RKO (cell line): ENCODE results near the gene SRL.
"Not testable (repeated sequence)": the region's sequence is repeated elsewhere in the genome, so short reads cannot be mapped to it uniquely, and the experiment has no call there.

Experiments
- DNase-seq: peaks from one replicate; pipeline ENCODE4 v3.0.0-alpha.2; 2016; ENCODE audit warnings: low spot score

Gene SRL

DNA sequence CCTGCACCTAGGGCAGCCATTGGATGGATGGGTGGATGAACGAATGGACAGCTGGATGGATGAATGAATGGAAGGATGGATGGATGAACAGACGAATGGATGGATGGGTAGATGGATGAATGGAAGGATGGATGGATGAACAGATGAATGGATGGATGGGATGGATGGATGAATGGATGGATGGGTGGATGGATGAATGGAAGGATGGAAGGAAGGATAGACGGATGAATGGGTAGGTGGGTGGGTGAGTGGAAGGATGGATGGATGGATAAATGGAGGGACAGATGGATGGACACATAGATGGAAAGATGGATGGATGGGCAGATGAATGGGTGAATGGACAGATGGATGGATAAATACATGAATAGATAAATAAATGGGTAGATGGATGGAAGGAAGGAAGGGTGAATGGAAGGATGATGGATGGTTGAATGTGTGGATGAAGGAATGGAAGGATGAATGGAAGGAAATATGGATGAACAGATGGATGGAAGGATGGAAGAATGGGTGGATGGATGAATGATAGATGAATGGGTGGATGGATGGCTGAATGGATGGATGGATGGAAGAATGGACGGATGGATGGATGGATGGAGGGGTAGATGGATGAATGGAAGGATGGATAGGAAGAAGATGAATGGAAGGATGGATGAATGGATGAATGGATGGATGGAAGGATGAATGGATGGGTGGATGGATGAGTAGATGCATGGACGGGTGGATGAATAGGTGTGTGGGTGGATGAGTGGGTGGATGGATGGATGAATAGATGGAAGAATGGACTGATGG is 15.4 kb downstream of the SRL start:
- no peak for DNase-seq

DNA sequence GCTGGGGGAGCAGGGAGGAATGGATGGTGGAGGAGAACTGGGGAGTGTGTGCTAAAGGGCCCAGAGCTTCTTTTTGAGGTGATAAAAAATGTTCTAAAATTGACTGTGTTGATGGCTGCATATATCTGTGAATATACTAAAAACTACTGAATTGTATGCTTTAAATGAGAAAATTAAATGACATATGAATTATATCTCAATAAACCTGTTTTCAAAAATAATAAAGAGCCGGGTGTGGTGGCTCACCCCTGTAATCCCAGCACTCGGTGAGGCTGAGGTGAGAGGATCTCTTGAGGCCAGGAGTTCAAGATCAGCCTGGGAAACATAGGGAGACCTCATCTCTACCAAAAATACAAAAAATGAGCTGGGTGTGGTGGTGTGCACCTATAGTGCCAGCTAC is 16.8 kb downstream of the SRL start:
- DNase-seq = no peak

DNA sequence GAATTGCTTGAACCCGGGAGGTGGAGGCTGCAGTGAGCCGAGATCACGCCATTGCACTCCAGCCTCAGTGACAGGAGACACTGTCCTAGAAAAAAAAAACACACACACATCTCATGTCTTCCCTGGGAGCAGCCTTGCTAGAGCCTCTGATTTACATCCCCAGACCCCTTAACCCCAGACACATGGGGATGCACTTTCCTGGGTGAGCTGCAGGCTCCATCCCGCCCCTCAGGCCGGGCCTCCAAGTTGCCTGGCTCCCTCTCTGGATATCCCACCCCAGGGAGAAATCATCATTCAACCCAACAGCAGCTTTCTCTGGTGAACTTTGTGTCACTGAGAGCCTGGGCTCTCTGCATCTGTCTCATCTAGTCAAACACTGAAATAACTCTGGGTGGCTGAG is 21.5 kb downstream of the SRL start:
- no peak for DNase-seq

DNA sequence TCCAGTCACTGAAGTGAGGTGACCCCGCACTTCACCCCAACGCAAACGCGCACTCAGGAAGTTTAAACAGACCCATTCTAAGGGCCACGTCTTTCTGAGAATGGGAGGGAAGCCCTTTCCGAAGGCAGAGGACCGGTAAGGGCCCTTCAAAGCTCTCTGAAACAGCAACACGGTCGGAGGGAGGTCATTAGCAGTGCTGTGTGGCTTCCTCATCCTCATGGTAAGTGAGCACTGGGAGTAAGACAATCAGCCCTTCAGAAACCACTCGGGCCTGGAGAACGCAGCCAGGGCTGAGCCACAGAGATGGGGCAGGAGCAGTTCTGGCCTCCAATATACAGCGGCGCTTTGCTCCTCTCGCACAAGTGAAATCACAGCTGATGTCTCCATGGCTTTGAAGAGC is 23.7 kb downstream of the SRL start:
- DNase-seq = no peak

DNA sequence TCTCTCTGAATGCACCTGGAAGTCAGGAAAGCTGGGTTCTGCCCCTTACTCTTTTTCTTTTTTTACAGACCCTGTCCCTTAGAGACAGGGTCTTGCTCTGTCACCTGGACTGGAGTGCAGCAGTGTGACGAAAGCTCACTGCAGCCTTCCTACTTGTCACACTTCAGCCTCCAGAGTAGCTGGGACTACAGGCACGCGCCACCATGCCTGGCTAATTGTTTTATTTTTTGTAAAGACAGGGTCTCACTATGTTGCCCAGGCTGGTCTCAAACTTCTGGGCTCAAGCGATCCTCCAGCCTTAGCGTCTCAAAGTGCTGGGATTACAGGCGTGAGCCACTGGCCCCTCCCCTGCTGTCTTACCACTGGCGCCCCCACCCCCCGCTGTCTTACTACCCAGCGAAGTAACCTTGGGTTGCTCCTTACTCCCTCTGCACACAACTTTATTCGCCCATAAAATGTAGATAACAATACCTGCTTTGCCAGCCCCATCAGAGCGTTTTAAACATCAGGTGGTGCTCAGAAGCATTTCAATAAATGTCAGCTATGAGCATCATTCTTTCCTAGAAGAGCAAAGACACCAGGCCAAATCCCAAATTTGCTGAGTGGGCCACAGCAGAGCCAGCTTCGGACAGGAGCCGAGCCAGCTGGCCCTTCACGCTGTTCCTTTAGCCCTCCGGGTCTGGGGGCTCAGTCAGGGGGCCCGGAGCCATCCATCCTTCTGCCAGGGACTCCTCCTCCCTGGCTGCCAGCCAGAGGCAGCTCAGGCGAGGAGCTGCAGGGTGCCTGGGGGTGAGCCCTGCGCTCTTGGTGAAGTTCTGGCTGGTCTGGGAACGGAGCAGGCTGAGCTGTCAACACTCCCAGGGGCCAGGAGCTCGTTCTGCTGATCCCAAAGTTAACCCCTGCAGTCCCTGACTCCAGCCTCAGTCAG is 24.4 kb downstream of the SRL start:
- no peak for DNase-seq

DNA sequence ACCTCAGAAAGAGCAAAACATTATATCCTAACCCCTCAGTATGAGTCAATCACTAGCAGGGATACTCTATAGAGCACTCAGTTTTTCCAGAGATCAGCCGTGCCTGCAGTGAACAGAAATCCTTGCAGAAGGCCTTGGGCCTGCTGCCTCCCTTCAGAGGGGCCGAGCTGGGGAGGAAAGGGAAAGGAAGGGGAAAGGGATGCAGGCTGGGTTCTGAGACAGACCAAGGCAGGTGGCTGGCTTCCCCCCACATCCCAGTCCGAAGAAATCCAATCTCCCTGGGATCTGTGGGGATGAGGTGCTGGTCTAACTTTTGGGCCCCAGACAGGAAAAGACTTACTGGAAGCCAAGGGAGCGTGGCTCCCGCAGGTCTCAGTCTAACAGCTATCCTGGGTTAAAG is 25.3 kb downstream of the SRL start:
- DNase-seq = no peak

DNA sequence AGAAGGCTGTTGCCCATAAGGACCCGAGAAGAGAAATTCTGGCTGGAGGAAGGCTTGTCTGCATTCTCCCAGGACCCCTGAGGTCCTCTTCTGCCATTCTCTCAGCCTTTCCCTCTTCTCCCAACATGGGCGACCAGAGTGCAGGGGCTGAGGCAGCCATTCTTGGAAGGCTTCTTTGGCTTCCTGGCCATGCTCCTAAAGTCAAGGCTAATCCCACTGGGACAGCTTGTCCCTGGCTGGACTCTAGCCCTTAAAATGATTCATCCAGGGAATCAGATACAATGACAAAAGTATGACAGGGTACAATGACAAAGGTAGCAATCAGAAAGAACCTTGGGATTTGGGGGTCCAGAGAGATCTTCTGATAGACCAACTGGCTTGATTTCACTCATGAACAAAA is 26.8 kb downstream of the SRL start:
- no peak for DNase-seq

DNA sequence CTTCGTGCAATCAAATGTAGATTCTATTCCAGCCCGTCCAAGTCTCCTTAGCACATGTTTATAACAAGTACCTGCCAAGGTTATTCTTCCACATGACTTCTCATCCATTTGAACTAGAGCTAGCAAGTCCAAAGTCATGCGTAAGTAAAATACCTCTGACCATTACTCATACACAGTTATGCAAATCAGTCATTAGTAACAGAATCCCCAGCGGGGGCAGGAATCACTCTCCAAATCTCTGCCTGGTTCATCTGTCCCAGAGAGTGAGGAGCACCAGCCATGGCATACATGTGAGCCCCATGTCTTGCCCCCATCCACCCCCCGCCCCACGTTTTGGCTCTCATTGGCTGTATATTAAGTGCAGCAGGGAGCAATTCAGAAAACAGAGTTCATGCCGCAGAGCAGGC is 27.7 kb downstream of the SRL start:
- peak; percentile 85 for DNase-seq

DNA sequence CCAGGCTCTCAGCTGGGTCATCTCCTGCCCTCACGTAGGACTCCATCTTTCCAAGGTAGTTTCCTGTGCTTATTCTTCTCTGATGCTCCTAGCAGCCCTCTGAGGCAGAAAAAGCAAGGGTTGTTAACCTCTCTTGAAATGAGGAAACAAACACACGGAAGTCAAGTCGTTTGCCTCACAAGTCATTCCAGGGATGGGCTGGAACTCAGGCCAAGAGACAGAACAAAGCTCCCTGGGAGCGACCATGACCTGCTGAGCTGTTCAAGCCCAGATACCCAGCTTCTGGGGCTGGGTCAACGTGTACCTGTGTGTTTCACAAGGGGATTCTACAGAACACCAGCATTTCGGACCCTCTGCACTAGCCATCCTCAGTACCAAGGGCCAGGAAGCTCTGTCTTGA is 28.1 kb downstream of the SRL start:
- no peak for DNase-seq

DNA sequence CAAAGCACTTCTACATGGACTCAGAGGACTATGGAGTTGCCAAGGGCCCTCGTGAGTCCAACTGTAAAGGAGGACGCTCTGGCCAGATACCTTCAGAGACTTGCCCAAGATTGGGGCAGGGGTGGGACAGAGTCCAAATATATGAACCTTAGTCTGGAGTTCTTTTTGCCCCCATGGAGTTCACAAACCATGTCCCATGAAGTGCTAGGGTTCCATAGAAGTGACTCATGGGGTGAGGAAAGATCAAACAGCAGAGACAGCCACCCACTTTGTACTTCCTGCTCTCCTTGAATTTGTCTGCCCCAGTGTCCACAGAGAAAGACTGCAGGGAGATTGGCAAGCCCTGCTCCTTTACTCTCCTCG is 29.0 kb downstream of the SRL start:
- no peak for DNase-seq

DNA sequence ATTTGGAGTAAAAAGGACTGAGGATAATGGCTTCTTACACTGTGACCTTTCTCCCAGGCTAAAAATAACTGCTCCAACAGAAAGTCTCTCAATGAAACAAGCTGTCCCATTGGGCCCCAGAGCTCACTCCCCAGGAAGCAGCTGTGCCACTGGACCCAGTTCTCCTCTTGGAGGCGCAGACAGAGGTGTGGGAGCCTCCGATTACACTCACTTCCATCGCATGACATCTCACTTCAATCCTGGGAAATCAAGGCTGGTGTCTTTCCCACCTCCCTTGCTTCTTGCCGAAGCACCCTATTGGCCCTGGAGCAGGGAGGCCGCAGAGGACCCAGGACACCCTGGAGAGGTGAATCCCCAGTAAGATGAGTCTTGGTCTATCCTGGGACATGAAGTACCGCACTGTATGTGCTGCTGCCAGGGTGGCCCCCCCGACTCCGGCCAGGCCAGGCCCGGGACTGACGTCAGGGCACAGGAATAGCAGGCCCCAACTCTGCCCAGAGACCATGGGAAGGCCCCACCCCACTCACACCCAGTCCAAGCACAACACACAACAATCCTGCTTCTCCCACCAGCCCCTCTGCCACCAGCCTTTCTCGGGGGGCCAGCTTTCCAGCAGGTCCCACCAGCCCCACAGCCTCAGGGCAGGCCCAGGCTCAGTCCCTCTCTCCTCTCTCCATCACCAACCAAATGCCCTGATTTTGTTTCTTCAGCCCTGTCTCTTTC is 29.5 kb downstream of the SRL start:
- DNase-seq = no peak

DNA sequence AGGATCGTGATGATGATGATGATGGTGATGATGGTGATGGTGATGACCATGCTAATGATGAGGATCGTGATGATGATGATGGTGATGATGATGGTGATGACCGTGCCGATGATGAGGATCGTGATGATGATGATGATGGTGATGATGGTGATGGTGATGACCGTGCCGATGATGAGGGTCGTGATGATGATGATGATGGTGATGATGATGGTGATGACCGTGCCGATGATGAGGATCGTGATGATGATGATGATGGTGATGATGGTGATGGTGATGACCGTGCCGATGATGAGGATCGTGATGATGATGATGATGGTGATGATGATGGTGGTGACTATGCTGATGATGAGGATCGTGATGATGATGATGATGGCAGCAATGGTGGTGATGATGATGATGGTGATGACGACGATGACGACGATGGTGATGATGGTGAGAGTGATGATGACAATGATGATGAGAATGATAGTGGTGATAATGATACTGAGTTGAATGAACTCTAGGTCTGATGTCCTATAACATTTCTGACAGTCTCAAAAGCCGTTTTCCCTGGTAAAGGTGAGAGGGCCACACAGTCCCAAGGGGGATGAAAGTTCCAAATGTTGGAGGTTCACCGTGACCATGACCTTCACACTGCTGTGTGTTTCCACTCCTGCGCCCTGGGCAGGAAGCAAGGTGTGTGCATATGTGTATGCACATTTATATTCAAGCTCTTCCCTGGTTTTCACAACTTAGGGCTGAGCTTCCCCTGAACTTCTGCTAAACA is 30.3 kb downstream of the SRL start:
- not testable (repeated sequence) for DNase-seq

DNA sequence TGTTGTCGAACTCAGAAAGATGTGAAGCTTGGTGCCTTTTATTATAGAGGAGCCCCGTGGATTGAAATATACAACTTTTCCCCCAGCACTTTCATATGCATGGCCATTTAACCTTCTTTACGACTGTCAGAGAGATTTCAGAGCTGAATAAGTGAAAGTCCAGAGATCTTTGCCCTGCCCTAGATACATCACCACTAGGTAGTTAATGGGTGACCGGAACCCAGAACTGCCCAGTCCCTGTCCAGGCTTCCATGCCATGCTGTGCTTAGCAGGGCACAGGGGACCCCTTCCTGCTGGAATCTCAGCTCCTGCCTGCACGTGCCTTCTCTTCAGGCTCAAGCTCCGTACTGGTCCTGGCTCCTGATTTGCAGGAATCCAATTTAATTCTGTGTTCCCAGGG is 32.2 kb downstream of the SRL start:
- DNase-seq = no peak

DNA sequence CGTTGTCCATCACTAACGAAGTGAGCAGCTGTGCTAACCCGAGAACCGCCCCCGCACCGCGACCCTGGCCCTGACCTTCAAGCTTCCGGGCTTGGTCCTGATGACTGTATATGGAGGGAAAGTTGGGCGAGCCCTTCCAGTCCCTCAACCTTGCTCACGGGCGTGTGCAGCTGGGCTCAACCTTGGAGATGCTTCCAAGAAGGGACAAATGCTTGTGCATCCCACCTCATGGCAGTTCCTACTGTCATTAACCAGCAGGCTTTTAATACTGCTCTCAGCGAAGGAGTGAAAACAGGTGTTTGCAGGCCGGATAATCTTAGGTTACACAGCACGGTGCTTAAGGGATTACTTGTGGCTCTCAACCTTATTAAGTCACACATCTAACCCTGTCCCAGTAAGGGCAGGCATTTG is 33.5 kb downstream of the SRL start:
- DNase-seq = no peak

DNA sequence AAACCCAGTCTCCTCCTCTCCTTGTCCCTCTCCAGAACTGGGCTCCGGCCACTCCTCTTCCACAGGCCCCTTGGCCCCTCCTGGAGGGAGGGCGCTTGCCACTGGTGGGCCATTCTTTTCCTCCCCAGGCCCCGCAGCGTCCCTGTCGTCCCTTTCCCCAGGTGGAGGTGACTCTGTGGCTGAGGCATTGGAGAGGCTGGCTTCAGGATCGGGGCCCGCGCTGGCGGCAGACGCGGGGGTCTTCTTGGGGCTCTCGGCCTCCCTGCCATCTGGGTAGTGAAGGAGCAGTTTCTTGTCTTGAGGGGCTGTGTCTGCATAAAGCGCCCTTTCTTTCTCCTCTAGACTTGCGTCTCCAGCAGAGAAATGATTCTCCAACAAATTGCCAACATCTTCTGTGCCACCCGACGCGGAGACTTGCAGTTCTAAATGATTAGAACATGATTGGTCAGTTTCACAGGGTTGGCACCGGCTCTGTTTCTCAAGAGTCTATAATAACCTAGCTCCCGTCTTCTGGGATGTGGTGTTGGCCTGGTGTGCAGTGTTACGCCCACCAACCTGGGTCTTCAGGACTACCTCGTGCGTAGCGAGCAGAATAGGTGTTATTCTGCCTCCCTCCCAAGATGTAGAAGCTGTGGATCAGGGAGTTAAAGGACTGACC is 34.1 kb downstream of the SRL start:
- no peak for DNase-seq

DNA sequence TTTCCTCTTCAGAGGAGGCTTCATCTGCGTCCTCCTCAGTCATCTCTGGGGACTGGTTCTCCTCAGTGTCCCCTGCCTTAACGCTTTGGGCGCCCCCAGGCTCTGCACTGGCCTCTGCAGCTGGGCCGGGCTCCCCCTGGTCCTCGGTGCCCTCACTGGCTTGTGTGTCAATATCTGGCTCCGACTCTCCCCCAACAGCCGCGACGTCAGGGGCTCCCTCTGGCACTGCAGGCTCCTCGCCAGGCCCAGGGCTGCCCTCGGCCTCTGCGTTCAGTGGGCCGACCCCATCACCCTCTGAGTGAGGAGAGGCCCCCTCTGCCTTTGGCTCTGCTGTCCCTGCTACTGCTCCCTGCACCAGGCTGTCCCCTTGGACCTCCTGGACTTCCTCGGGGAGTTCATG is 34.7 kb downstream of the SRL start:
- DNase-seq = no peak

DNA sequence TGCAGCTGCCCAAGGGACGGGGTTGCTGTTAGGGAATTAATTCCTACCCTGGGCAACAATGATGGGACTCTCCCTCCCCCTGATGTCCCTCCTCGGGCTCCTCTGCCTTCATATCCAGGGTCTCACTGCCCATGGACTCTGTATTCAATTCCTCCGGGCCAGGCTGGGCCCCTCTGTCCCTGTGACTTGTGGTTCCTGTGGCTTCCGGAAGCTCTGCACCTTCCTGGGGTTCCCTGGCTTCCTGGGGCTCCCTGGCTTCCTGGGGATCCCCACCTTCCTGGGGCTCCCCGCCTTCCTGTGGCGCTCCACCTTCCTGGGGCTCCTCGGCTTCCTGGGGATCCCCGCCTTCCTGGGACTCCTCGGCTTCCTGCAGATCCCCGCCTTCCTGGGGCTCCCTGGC is 35.2 kb downstream of the SRL start:
- DNase-seq = no peak

DNA sequence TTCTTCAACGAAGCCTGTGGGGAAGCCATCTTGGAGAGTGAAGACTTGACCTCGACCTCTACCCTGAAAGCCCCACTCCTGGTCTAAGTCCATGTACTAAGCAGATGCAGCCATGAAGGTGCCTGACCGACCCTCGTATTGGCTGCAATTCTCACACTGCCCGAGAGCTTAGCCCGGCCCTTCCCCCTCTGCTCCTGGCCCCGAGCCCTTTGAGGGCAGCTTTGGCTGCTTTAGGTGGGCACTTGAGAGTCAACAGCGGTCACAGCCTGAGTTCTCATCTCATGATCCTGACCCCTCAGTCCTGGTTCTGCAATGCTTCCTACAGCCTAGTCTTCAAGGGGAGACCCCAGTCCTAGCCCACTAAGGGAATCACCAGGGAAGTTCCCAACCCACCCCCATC is 35.9 kb downstream of the SRL start:
- no peak for DNase-seq

DNA sequence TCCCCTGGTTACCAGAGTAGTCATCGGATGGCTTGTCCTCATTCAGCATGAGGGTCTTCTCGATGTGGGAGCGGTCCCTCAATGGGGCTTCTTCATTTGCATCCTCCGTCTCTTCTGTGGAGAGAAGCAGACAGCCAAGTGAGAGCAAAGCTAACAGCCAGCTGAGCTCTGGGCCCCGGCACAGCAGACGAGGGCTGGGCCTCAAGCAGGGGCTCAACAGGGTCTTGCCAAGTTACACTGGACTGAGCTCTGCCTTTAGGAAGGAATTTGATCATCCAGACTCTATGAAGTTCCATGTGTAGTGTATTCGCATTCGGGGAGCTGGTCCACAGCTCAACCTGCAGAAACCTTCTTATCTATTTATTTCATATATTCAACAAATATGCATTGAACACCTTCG is 37.4 kb downstream of the SRL start:
- DNase-seq = no peak

DNA sequence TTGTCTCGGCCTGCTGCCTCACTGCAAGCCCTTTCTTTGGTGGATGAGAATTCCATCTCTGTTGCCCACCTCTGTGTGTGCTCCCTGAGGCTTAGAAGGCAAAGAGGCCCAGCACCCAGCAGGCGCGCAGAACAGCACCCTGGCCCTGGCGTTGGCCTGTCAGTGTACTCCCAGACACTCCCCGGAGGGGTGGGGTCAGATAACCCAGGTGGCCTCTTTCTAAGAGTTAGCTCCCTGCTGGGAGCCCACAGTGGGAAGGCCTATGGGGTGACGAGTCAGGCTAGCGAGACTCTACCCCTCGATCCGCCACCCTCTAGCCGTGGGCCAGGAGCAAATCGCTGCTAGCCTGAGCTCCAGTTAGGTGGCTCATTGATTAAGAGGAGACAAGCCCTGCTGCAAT is 38.1 kb downstream of the SRL start:
- no peak for DNase-seq

DNA sequence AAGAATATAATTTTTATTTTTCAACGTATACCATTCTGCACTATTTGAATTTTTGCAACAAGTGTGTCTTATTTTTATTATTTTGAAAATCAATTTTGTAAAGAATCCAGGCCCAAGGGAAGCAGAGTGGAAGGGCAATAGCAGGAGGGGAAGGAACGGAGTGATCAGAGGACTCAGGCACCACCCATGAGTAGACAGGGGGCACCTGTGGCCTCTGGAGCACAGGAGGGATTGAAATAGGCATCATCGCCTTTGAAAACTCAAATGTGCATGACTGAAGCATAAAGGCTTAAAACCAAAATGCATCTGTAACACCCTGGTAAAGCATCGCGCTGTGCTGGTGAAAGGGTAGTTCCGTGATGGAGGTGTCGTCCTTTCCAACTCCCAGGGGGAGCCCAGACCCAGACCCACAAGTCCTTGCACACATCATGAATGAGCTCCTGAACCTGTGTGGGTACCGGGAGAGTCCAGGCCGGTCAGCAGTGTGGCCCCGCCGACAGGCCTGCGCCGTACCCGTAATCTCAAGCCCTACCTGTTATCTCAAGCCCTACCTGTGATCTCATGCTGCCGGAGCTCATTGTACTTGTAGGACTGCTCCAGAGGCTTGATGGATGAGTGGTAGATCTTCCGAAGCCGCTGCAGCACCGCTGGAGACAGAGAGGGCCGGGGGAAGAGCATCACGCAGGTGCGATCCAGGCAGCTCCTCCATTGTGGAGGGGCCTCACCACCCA is 39.1 kb downstream of the SRL start:
- DNase-seq = no peak
